Right cardiac atrium (tissue), 5 donors: ENCODE data around the gene TFDP2. TPM values are rescaled to one million over a fixed set of nuclear protein-coding genes. Genes with fewer than 3 reads are reported as not detected.
A peak's percentile ranks its signal among the peaks of the same experiment; 100 is the strongest.

Experiments used
- ATAC-seq, 2 donors: fragments of 200-7000 bp; cut with Tn5 transposase; one replicate each; pipeline versions ENCODE4 v1.8.0 to v1.9.1; 2020; ENCODE audit warnings: moderate library complexity in 2 of 2, mild to moderate bottlenecking in 1 of 2
- DNase-seq, 3 donors: peaks; one replicate each; pipeline ENCODE4 v3.0.0-alpha.2; 2020
- H3K27ac ChIP-seq: one replicate; pipeline ENCODE4 v1.5.1; 2013; ENCODE audit warnings: mild to moderate bottlenecking, low read length, control low read depth, moderate library complexity
- H3K27me3 ChIP-seq: one replicate; pipeline ENCODE4 v1.6.1; 2013; ENCODE audit not compliant: control insufficient read depth, insufficient read depth
- H3K4me1 ChIP-seq: one replicate; pipeline ENCODE4 v1.6.1; 2013; ENCODE audit warnings: low read length; ENCODE audit not compliant: control insufficient read depth, insufficient read depth
- H3K4me3 ChIP-seq: one replicate; pipeline ENCODE4 v1.5.1; 2013; ENCODE audit warnings: low read length, control low read depth
- H3K9me3 ChIP-seq: one replicate; pipeline ENCODE4 v1.6.1; 2013; ENCODE audit warnings: low read length; ENCODE audit not compliant: control insufficient read depth
- WGBS: extraction: QIAGEN DNeasy Blood & Tissue Kit; methylation state at CpG from one replicate; pipeline ENCODE4 v1.1.7; 2013; 5-methylcytosine and 5-hydroxymethylcytosine counted together
- intact Hi-C, 4 donors: fragments of 100-400 bp; cut with DNase I; formaldehyde crosslinking; loops; one replicate each; pipeline versions ENCODE4 v1.11.0 to v1.14.0; 2022 to 2023
- polyA plus RNA-seq: library from polyadenylated mRNA; stranded (reverse); fragments of 200-250 nt; gene quantifications from one replicate; pipeline ENCODE4 v1.2.3, GENCODE V29; 2013
- total RNA-seq, 4 donors: library from RNA; stranded (reverse); fragmentation: NEBNext Ultra II Directional; extraction: Animal tissue kit (Norgen Biotek cat#: 25700); gene quantifications; one replicate each; pipeline ENCODE4 v1.2.1, GENCODE V29; 2021
- donor health status: healthy with polysubstance abuse.
- donor health status: DM: no; HTN: yes; CAD: no.
- donor health status: DM: no; HTN: no; CAD: no.
- donor health status: DM: no; HTN: yes; CAD: no; lungs with severe emphysema.
- donor health status: DM: yes; HTN: yes; CAD: no.

Gene TFDP2
- total and polyA plus RNA-seq, 5 donors = 21.5 to 70.8 (median 46.8) TPM

GRCh38 chr3:141959589-141960554 lies 189.5 kb downstream of the TFDP2 start:
- peak overlapping the region; percentile 72 for H3K27ac ChIP-seq
- H3K4me1 ChIP-seq = no peaks in the 10 kb centered on the region
- ATAC-seq (peak; percentile 68 to 71), DNase-seq (no peak)
- WGBS = 58% methylated on average over 8 of the region's 8 CpGs
- no peak overlapping the region for H3K4me3 ChIP-seq
- no peaks in the 10 kb centered on the region for H3K27me3 ChIP-seq
- intact Hi-C loops = no loop called here
- no peaks in the 10 kb centered on the region for H3K9me3 ChIP-seq

- intact Hi-C loops = no loop called here
- H3K4me1 ChIP-seq = peaks cover 2% of the 10 kb centered on the region
- H3K27me3 ChIP-seq = no peaks in the 10 kb centered on the region
- no peaks in the 10 kb centered on the region for H3K9me3 ChIP-seq
- H3K27ac ChIP-seq = no peak overlapping the region
- DNase-seq (no peak), ATAC-seq (no peak)
- no peak overlapping the region for H3K4me3 ChIP-seq
- 86% methylated on average over 6 of the region's 6 CpGs for WGBS
Observed at GRCh38 chr3:141955175-141955574, 194.2 kb downstream of the TFDP2 start.

- Histone ChIP-seq H3K27me3 (no peaks in the 10 kb centered on the region), H3K9me3 (no peaks in the 10 kb centered on the region), H3K27ac (no peak overlapping the region), H3K4me3 (no peak overlapping the region), H3K4me1 (peaks cover 2% of the 10 kb centered on the region)
- intact Hi-C loops = no loop called here
- ATAC-seq (no peak), DNase-seq (no peak)
- WGBS = 90% methylated on average over 2 of the region's 2 CpGs
Observed at GRCh38 chr3:141952611-141953010, 196.7 kb downstream of the TFDP2 start.

GRCh38 chr3:141950572-141951493 lies 198.5 kb downstream of the TFDP2 start:
- Histone ChIP-seq H3K4me1 (peaks cover 2% of the 10 kb centered on the region), H3K9me3 (no peaks in the 10 kb centered on the region), H3K4me3 (no peak overlapping the region), H3K27me3 (no peaks in the 10 kb centered on the region), H3K27ac (no peak overlapping the region)
- intact Hi-C loops = no loop called here
- 84% methylated on average over 4 of the region's 4 CpGs for WGBS
- ATAC-seq = no peak
- DNase-seq = no peak

- no peak for DNase-seq
- Histone ChIP-seq H3K4me1 (peaks cover 2% of the 10 kb centered on the region), H3K27me3 (no peaks in the 10 kb centered on the region), H3K4me3 (no peak overlapping the region), H3K27ac (no peak overlapping the region), H3K9me3 (no peaks in the 10 kb centered on the region)
- intact Hi-C loops = no loop called here
- WGBS = 97% methylated on average over 6 of the region's 6 CpGs
- no peak for ATAC-seq
Observed at GRCh38 chr3:141949972-141950371, 199.4 kb downstream of the TFDP2 start.

GRCh38 chr3:141949399-141949798 lies 199.9 kb downstream of the TFDP2 start:
- Histone ChIP-seq H3K4me1 (peaks cover 2% of the 10 kb centered on the region), H3K4me3 (no peak overlapping the region), H3K9me3 (no peaks in the 10 kb centered on the region), H3K27ac (no peak overlapping the region), H3K27me3 (no peaks in the 10 kb centered on the region)
- DNase-seq (no peak), ATAC-seq (peak in 1 of 2 donors; percentile 31)
- 94% methylated on average over 10 of the region's 10 CpGs for WGBS
- intact Hi-C loops = no loop called here

GRCh38 chr3:141945726-141946485 lies 203.4 kb downstream of the TFDP2 start:
- no peaks in the 10 kb centered on the region for H3K9me3 ChIP-seq
- 90% methylated on average over 16 of the region's 16 CpGs for WGBS
- H3K4me1 ChIP-seq = no peaks in the 10 kb centered on the region
- no peak overlapping the region for H3K4me3 ChIP-seq
- intact Hi-C loops = no loop called here
- ATAC-seq = no peak
- no peak for DNase-seq
- H3K27me3 ChIP-seq = no peaks in the 10 kb centered on the region
- no peak overlapping the region for H3K27ac ChIP-seq

- intact Hi-C loops = no loop called here
- Histone ChIP-seq H3K9me3 (no peaks in the 10 kb centered on the region), H3K4me3 (no peak overlapping the region)
Observed at GRCh38 chr3:141942006-141942405, 207.3 kb downstream of the TFDP2 start.

GRCh38 chr3:141941093-141941492 lies 208.3 kb downstream of the TFDP2 start:
- H3K9me3 ChIP-seq = no peaks in the 10 kb centered on the region
- no peaks in the 10 kb centered on the region for H3K27me3 ChIP-seq
- DNase-seq = no peak
- H3K4me3 ChIP-seq = no peak overlapping the region
- H3K4me1 ChIP-seq = no peaks in the 10 kb centered on the region
- H3K27ac ChIP-seq = no peak overlapping the region
- intact Hi-C loops = no loop called here
- no peak for ATAC-seq
- WGBS = 65% methylated on average over 8 of the region's 8 CpGs

More at GRCh38 chr3:141942006-141942405, 207.3 kb downstream of the TFDP2 start:
- ATAC-seq (no peak), DNase-seq (no peak)
- no peaks in the 10 kb centered on the region for H3K27me3 ChIP-seq
- H3K27ac ChIP-seq = no peak overlapping the region
- 91% methylated on average over 8 of the region's 8 CpGs for WGBS
- no peaks in the 10 kb centered on the region for H3K4me1 ChIP-seq

- no peak for DNase-seq
- ATAC-seq = peak; percentile 29 to 56
- Histone ChIP-seq H3K27ac (no peak overlapping the region), H3K27me3 (no peaks in the 10 kb centered on the region), H3K9me3 (no peaks in the 10 kb centered on the region), H3K4me3 (no peak overlapping the region), H3K4me1 (no peaks in the 10 kb centered on the region)
- WGBS = 52% methylated on average over 12 of the region's 12 CpGs
- intact Hi-C loops = no loop called here
Observed at GRCh38 chr3:141940194-141940776, 209.1 kb downstream of the TFDP2 start.
